ENCODE measurements around the gene MYO3B. TPM values are rescaled to one million over a fixed set of nuclear protein-coding genes. Genes with fewer than 3 reads are reported as not detected.

Gene MYO3B
- total RNA-seq, 3 donors from 2014 or later (not counting 1 experiment from before 2014, with no cell fraction given): 0.68 to 0.88 (median 0.75) TPM

DNA sequence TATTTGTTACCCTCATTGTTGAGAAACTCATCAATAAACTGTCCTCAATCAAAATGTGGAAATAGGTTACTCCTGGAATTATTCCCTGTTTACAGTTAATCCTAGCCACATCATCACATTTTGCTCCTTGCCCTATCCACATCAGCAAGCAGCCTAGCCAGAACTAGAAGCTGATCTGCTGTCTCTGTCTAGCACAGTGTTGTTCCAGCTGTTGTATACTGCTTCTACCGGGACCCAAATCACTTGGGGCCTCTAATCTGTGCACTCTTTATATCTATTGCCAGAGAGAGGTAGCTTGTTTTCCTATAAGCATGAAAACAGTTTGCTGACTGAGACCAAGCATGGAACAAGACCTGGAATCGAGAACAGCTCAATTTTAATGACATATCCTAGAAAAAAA, 341.0 kb downstream of the MYO3B start:
- no peak overlapping the region for H3K27ac ChIP-seq (ENCODE audit: low read length)
- no peaks in the 10 kb centered on the region for H3K9me3 Mint-ChIP-seq
- H3K27me3 Mint-ChIP-seq (ENCODE audit: low read depth in 2 of 2): peaks cover 8 to 20% of the 10 kb centered on the region in 2 donors
- H3K4me1 ChIP-seq (ENCODE audit: control insufficient read depth, insufficient read depth, low read length): no peaks in the 10 kb centered on the region
- WGBS (ENCODE audit: insufficient coverage): 92% methylated on average over 1 of the region's 2 CpGs
- no peak overlapping the region for H3K4me3 ChIP-seq (ENCODE audit: low read length)
- no peaks in the 10 kb centered on the region for H3K36me3 Mint-ChIP-seq
- no peak overlapping the region for H3K27ac Mint-ChIP-seq
- H3K36me3 ChIP-seq (ENCODE audit: control insufficient read depth, insufficient read depth, low read length): no peaks in the 10 kb centered on the region
- no peak for ATAC-seq
- H3K27me3 ChIP-seq (ENCODE audit: control insufficient read depth, insufficient read depth, low read length): no peaks in the 10 kb centered on the region
- intact Hi-C loops (cut with micrococcal nuclease): no loop called here
- no peaks in the 10 kb centered on the region for H3K4me1 Mint-ChIP-seq
- TF ChIP-seq, protein P1, sequence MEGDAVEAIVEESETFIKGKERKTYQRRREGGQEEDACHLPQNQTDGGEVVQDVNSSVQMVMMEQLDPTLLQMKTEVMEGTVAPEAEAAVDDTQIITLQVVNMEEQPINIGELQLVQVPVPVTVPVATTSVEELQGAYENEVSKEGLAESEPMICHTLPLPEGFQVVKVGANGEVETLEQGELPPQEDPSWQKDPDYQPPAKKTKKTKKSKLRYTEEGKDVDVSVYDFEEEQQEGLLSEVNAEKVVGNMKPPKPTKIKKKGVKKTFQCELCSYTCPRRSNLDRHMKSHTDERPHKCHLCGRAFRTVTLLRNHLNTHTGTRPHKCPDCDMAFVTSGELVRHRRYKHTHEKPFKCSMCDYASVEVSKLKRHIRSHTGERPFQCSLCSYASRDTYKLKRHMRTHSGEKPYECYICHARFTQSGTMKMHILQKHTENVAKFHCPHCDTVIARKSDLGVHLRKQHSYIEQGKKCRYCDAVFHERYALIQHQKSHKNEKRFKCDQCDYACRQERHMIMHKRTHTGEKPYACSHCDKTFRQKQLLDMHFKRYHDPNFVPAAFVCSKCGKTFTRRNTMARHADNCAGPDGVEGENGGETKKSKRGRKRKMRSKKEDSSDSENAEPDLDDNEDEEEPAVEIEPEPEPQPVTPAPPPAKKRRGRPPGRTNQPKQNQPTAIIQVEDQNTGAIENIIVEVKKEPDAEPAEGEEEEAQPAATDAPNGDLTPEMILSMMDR (IDR thresholded peaks at IDR 0.05): no peak
- DNase-seq: no peak
- no peak overlapping the region for H3K4me3 Mint-ChIP-seq
- no peaks in the 10 kb centered on the region for H3K9me3 ChIP-seq (ENCODE audit: control insufficient read depth, insufficient read depth, low read length)

DNA sequence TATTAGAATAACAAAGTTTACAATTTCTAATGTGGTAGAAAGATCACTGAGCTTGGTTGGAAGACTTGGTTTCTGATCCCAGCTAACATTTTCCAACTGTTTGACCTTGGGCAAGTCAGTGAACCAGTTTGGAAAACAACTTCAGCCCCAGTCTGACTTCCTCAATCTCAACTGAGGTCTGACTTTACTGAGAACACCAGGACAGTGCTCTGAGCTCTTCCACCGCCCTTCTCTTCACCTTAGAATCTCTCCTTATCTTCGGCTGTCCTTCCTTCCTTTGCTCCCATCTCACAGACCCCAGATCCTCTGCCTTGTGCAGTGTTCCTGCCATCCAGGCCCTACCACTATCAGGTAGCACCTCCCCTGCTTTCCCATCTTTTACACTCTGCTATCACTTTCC, 343.4 kb downstream of the MYO3B start:
- 89% methylated on average over 2 of the region's 2 CpGs for WGBS (ENCODE audit: insufficient coverage)
- no peak for ATAC-seq
- H3K4me3 Mint-ChIP-seq: no peak overlapping the region

DNA sequence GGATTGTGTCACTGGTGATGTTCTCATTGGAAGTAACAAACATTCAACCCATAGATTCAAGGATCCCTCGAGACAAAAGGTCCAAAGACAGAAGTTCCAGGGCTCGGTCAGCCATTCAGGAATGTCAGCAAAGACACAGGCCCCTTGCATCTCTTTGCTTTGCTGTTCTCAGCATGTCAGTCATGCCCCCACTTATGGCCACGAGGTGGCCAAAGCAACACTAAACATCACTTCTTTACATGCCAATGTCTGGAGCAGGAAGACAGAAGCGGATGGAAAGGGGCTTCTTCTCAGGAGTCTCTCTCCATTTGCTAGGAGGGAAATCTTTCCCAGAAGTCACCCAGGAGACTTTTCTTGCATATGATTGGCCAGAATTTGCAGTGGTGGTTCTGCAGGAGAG, 345.6 kb downstream of the MYO3B start:
- no peaks in the 10 kb centered on the region for H3K36me3 Mint-ChIP-seq
- no peaks in the 10 kb centered on the region for H3K9me3 ChIP-seq (ENCODE audit: control insufficient read depth, insufficient read depth, low read length)
- H3K27me3 ChIP-seq (ENCODE audit: control insufficient read depth, insufficient read depth, low read length): no peaks in the 10 kb centered on the region
- H3K9me3 Mint-ChIP-seq: no peaks in the 10 kb centered on the region
- TF ChIP-seq, protein P1 (IDR thresholded peaks at IDR 0.05): no peak
- peaks cover 0 to 3% of the 10 kb centered on the region in 2 donors for H3K27me3 Mint-ChIP-seq (ENCODE audit: low read depth in 2 of 2)
- no peak overlapping the region for H3K27ac Mint-ChIP-seq
- H3K4me3 ChIP-seq (ENCODE audit: low read length): no peak overlapping the region
- DNase-seq (no peak), ATAC-seq (no peak)
- no peaks in the 10 kb centered on the region for H3K4me1 Mint-ChIP-seq
- no peak overlapping the region for H3K4me3 Mint-ChIP-seq
- no peaks in the 10 kb centered on the region for H3K4me1 ChIP-seq (ENCODE audit: control insufficient read depth, insufficient read depth, low read length)
- no peak overlapping the region for H3K27ac ChIP-seq (ENCODE audit: low read length)
- 84% methylated on average over 4 of the region's 4 CpGs for WGBS (ENCODE audit: insufficient coverage)
- intact Hi-C loops (cut with micrococcal nuclease): no loop called here
- no peaks in the 10 kb centered on the region for H3K36me3 ChIP-seq (ENCODE audit: control insufficient read depth, insufficient read depth, low read length)

More for the DNA sequence above, 343.4 kb downstream of the MYO3B start:
- DNase-seq: no peak
- TF ChIP-seq, protein P1 (IDR thresholded peaks at IDR 0.05): no peak
- Mint-ChIP-seq H3K27ac (no peak overlapping the region), H3K4me1 (no peaks in the 10 kb centered on the region), H3K36me3 (no peaks in the 10 kb centered on the region), H3K9me3 (no peaks in the 10 kb centered on the region), H3K27me3 (ENCODE audit: low read depth in 2 of 2) (peaks cover 2 to 13% of the 10 kb centered on the region in 2 donors)
- H3K9me3 ChIP-seq (ENCODE audit: control insufficient read depth, insufficient read depth, low read length): no peaks in the 10 kb centered on the region
- H3K4me1 ChIP-seq (ENCODE audit: control insufficient read depth, insufficient read depth, low read length): no peaks in the 10 kb centered on the region
- intact Hi-C loops (cut with micrococcal nuclease): no loop called here
- H3K36me3 ChIP-seq (ENCODE audit: control insufficient read depth, insufficient read depth, low read length): no peaks in the 10 kb centered on the region
- H3K27me3 ChIP-seq (ENCODE audit: control insufficient read depth, insufficient read depth, low read length): no peaks in the 10 kb centered on the region
- H3K4me3 ChIP-seq (ENCODE audit: low read length): no peak overlapping the region
- H3K27ac ChIP-seq (ENCODE audit: low read length): no peak overlapping the region

DNA sequence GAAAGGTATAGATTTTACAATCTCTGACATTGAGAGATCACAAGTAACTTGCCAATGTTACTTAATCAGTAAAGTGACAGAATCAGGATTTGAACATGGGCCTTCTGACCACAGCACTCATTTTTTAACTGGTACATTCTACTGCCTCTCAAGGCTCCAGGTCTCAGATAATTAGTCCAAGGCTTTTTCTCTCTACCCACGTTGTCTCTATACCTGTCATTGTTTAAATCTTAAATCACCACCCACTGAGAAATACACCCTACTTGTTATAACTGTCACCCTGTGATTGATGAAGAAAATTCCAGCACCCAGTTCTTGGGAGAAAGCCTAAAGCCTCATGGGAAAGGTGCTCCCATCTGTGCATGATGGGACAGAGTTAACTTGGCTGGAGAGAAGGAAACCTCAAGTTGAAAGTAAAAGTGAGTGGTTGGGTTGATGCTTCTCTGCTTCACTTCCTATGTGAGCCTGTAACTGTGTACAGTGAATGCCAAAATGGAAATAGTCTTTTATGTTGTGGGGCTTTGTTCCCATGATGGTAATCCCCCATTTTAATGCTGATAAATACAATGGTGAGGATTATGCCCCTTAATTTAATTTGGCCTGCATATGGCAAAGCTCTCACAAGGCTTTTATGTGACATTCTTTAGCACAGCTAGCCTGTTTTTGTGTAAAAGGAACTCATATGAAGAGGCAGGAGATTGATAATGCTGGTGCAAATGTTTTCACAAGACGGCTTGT, 347.1 kb downstream of the MYO3B start:
- Mint-ChIP-seq H3K36me3 (no peaks in the 10 kb centered on the region), H3K4me3 (no peak overlapping the region), H3K27me3 (ENCODE audit: low read depth in 2 of 2) (peaks cover 6 to 14% of the 10 kb centered on the region in 2 donors), H3K9me3 (no peaks in the 10 kb centered on the region), H3K4me1 (no peaks in the 10 kb centered on the region), H3K27ac (no peak overlapping the region)
- Histone ChIP-seq H3K27me3 (ENCODE audit: control insufficient read depth, insufficient read depth, low read length) (no peaks in the 10 kb centered on the region), H3K4me1 (ENCODE audit: control insufficient read depth, insufficient read depth, low read length) (no peaks in the 10 kb centered on the region), H3K36me3 (ENCODE audit: control insufficient read depth, insufficient read depth, low read length) (no peaks in the 10 kb centered on the region), H3K4me3 (ENCODE audit: low read length) (no peak overlapping the region), H3K9me3 (ENCODE audit: control insufficient read depth, insufficient read depth, low read length) (no peaks in the 10 kb centered on the region), H3K27ac (ENCODE audit: low read length) (no peak overlapping the region)
- intact Hi-C loops (cut with micrococcal nuclease): no loop called here
- no peak for ATAC-seq
- 71% methylated on average over 2 of the region's 2 CpGs for WGBS (ENCODE audit: insufficient coverage)
- TF ChIP-seq, protein P1 (IDR thresholded peaks at IDR 0.05): no peak
- no peak for DNase-seq
